Measurements from ENCODE around the gene MRTFA.
"Not testable (repeated sequence)": the region's sequence is repeated elsewhere in the genome, so short reads cannot be mapped to it uniquely, and the experiment has no call there.

Gene MRTFA

DNA sequence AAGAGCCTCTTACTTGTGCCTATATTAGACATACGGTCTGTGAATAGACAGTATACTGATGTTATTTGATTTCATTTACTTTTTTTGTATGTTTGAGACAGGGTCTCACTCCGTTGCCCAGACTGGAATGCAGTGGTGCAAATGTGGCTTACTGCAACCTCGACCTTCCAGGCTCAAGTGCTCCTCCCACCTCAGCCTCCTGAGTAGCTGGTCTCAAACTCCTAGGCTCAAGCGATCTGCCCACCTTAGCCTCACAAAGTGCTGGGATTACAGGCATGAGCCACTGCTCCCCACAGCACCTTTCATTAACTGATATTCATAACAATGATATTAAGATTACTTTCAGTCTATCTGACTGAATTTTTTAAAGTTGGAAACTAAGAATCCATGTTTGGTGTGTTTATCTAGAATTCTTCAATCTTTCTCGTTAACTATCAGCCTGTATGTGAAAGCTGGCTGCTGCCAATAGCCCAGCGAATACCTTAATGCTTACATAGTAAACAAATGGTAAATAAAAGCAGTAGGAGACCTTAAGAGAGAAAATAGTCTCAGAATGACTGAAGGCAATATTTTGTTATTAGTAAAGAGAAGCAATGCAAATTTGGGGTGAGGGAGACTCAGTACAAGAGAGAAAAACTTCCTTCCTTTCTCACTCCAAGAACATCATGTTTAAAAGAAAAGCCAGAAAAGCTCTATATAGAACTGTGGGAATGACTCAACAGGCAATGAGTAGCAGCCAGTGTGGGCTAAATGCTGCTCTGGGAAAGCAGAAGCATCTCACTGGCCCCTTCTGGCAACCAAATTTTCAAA lies 101.9 kb downstream of the MRTFA start:
- TF ChIP-seq, protein P1, sequence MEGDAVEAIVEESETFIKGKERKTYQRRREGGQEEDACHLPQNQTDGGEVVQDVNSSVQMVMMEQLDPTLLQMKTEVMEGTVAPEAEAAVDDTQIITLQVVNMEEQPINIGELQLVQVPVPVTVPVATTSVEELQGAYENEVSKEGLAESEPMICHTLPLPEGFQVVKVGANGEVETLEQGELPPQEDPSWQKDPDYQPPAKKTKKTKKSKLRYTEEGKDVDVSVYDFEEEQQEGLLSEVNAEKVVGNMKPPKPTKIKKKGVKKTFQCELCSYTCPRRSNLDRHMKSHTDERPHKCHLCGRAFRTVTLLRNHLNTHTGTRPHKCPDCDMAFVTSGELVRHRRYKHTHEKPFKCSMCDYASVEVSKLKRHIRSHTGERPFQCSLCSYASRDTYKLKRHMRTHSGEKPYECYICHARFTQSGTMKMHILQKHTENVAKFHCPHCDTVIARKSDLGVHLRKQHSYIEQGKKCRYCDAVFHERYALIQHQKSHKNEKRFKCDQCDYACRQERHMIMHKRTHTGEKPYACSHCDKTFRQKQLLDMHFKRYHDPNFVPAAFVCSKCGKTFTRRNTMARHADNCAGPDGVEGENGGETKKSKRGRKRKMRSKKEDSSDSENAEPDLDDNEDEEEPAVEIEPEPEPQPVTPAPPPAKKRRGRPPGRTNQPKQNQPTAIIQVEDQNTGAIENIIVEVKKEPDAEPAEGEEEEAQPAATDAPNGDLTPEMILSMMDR (IDR thresholded peaks at IDR 0.05), result no peak
- H3K27ac ChIP-seq, result peak overlapping the region; percentile 18
- H3K4me3 ChIP-seq (ENCODE audit: low read depth in 1 of 2, low read length in 1 of 2), result no peak overlapping the region
- H3K4me1 ChIP-seq (ENCODE audit: control insufficient read depth in 1 of 2, insufficient read depth in 1 of 2, low read depth in 1 of 2, low read length in 1 of 2), result peaks cover 19 to 20% of the 10 kb centered on the region in 2 experiments
- no peaks in the 10 kb centered on the region for H3K9me3 ChIP-seq
- no peaks in the 10 kb centered on the region for H3K27me3 ChIP-seq
- no peaks in the 10 kb centered on the region for H3K36me3 ChIP-seq

DNA sequence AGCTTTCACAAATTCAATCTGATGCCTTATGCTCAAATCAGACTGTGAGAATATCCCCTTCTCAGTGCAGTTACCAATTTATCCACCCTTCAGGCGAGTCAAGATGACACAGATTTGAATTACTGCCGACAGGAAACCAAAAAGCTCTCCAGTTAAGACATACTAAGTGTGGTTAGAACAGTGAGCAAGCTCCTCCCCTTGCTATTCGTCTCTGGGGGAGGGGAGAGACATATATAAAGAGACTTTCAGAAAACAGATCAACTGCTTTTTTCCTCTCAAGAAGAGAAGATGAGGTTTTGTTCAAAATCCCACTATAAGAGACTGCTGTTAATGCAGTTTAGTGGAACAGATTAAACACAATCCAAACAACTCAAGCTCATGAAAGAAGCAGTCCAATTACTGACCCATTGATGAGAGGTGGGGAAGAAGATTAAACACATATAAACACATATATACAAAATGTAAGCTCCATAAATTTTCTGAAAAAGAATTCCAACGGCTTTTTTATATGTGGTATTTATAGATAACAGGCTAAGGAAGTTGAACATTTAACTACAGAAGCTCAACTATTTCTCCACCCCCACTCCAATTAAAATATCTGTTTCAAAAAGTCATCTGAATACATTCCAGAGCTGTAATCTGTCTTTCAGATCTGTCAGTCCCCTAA lies 102.7 kb downstream of the MRTFA start:
- Histone ChIP-seq H3K4me1 (ENCODE audit: control insufficient read depth in 1 of 2, insufficient read depth in 1 of 2, low read depth in 1 of 2, low read length in 1 of 2) (peaks cover 19 to 20% of the 10 kb centered on the region in 2 experiments), H3K27me3 (no peaks in the 10 kb centered on the region), H3K9me3 (no peaks in the 10 kb centered on the region), H3K4me3 (ENCODE audit: low read depth in 1 of 2, low read length in 1 of 2) (no peak overlapping the region), H3K27ac (peak overlapping the region; percentile 42), H3K36me3 (no peaks in the 10 kb centered on the region)
- TF ChIP-seq, protein P1 (IDR thresholded peaks at IDR 0.05), result no peak

DNA sequence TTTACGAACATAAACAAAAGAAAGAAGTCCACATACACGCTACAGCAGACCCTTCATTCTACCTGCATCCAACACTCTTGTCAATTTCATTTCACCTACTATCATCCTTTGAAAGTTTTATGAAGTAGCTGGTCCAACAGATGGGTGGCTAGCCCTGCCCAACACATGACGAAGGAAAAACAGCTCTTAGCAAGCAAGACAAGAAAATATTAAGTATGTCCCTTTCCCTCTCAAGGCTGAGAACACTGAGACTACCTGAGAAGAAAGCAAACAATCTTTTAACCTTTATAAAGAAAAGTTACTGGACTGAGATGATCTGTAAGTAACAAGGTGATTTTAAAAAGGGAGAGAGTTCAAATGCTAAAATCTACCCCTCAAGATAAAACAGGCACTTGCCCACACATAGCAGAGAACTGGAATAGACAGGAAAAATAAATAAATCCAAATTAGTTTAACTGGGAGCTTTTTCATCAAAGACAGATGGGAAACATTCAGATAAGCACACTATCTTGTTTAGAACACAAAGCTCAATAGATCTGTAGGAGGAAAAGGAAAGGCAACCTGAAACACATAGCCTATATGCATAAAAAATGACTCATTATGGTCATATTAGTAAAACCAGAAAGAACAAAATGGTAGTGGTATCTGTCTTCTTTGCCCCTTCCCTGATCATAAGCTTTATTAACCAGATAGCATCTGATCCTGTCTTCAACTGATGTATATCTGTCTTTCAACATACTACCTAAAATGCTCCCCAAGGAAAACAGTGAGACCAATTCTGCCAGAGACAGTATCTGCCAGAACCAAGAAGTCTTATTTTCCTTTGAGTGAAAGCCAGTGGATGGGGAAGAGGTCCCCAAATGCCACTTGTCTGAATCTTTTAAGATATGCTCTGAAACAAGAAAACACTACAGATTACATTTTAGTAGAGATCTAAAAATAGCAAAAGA lies 104.3 kb downstream of the MRTFA start:
- no peak overlapping the region for H3K4me3 ChIP-seq (ENCODE audit: low read depth in 1 of 2, low read length in 1 of 2)
- TF ChIP-seq, protein P1 (IDR thresholded peaks at IDR 0.05), result no peak
- no peaks in the 10 kb centered on the region for H3K9me3 ChIP-seq
- H3K4me1 ChIP-seq (ENCODE audit: control insufficient read depth in 1 of 2, insufficient read depth in 1 of 2, low read depth in 1 of 2, low read length in 1 of 2), result peaks cover 19 to 20% of the 10 kb centered on the region in 2 experiments
- no peaks in the 10 kb centered on the region for H3K27me3 ChIP-seq
- no peaks in the 10 kb centered on the region for H3K36me3 ChIP-seq
- H3K27ac ChIP-seq, result no peak overlapping the region

DNA sequence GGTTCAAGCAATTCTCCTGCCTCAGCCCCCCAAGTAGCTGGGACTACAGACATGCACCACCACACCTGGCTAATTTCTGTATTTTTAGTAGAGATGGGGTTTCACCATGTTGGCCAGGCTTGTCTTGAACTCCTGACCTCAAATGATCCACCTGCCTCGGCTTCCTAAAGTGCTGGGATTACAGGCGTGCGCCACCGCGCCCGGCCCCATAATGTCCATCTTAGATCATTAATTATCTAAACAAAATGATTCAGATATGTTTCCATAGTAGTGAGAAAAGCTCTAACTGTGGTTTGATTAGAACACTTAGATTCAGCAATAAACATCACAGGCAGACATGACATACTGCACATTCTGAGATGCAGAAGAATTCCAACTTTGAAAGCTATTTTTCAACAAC lies 106.1 kb downstream of the MRTFA start:
- not testable (repeated sequence) for H3K27me3 ChIP-seq; H3K36me3 ChIP-seq; H3K9me3 ChIP-seq; H3K4me3 ChIP-seq (ENCODE audit: low read depth in 1 of 2, low read length in 1 of 2); H3K27ac ChIP-seq
- H3K4me1 ChIP-seq (ENCODE audit: control insufficient read depth in 1 of 2, insufficient read depth in 1 of 2, low read depth in 1 of 2, low read length in 1 of 2), result peaks cover 19 to 20% of the 10 kb centered on the region in 2 experiments

DNA sequence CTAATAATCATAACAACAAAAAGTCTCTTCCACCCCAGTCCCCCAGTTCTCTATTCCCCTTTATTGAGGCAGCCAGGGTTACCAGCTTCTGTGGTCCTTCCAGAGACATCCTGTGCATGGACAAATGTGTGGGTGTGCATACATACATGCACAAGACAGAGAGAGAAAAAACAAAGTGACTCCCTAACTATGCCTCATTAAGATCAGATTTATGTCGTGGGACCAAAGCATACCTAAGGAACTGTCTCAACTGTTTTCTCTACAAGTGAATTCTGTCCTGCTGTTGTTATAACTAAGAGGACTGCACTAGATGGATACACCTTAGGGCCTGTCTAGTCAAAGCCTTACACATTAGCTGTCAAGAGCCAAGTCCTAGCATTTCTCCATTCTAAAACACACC lies 106.7 kb downstream of the MRTFA start:
- Histone ChIP-seq H3K36me3 (no peaks in the 10 kb centered on the region), H3K9me3 (no peaks in the 10 kb centered on the region), H3K4me1 (ENCODE audit: control insufficient read depth in 1 of 2, insufficient read depth in 1 of 2, low read depth in 1 of 2, low read length in 1 of 2) (peaks cover 18 to 19% of the 10 kb centered on the region in 2 experiments), H3K27ac (no peak overlapping the region), H3K27me3 (no peaks in the 10 kb centered on the region), H3K4me3 (ENCODE audit: low read depth in 1 of 2, low read length in 1 of 2) (no peak overlapping the region)
- TF ChIP-seq, protein P1 (IDR thresholded peaks at IDR 0.05), result no peak
